Loucy (cell line): ENCODE data around the gene TFG.

Experiments
- EZH2phosphoT487 ChIP-seq: fragments of 200-600 bp; IDR thresholded peaks from 2 replicates; pipeline ENCODE4 v1.6.1; 2018; ENCODE audit warnings: antibody characterized with exemption, mild to moderate bottlenecking, moderate library complexity, borderline replicate concordance
- TF ChIP-seq, protein P1 (sequence below): fragments of 200-600 bp; sonication (generic); conservative IDR thresholded peaks from 2 replicates; pipeline ENCODE4 v1.5.1; 2014; ENCODE audit warnings: mild to moderate bottlenecking, antibody characterized with exemption, low read length

- TF ChIP-seq, protein P1, sequence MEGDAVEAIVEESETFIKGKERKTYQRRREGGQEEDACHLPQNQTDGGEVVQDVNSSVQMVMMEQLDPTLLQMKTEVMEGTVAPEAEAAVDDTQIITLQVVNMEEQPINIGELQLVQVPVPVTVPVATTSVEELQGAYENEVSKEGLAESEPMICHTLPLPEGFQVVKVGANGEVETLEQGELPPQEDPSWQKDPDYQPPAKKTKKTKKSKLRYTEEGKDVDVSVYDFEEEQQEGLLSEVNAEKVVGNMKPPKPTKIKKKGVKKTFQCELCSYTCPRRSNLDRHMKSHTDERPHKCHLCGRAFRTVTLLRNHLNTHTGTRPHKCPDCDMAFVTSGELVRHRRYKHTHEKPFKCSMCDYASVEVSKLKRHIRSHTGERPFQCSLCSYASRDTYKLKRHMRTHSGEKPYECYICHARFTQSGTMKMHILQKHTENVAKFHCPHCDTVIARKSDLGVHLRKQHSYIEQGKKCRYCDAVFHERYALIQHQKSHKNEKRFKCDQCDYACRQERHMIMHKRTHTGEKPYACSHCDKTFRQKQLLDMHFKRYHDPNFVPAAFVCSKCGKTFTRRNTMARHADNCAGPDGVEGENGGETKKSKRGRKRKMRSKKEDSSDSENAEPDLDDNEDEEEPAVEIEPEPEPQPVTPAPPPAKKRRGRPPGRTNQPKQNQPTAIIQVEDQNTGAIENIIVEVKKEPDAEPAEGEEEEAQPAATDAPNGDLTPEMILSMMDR = no peak
- no peak for TF ChIP-seq EZH2phosphoT487
Measured at GRCh38 chr3:100775669-100776068, 66.4 kb downstream of the TFG start.
